Liver (tissue), 9 donors: ENCODE data around the gene TTC34. TPM values are rescaled to one million over a fixed set of nuclear protein-coding genes. Genes with fewer than 3 reads are reported as not detected.
"Not testable (repeated sequence)": the region's sequence is repeated elsewhere in the genome, so short reads cannot be mapped to it uniquely, and the experiment has no call there.

Experiments
- DNase-seq: peaks from one replicate; pipeline ENCODE4 v3.0.0-alpha.2; 2017; ENCODE audit warnings: low spot score
- H3K27ac ChIP-seq, 2 donors: one replicate each; pipeline ENCODE4 v1.7.0; 2013; ENCODE audit warnings: inconsistent platforms in 2 of 2, low read length in 2 of 2, control low read depth in 1 of 2, low read depth in 1 of 2, mild to moderate bottlenecking in 1 of 2
- H3K27me3 ChIP-seq, 4 donors: one replicate each; pipeline versions ENCODE4 v1.6.1 to v1.7.0; 2013; ENCODE audit warnings: low read length in 3 of 4, inconsistent platforms in 1 of 4, mild to moderate bottlenecking in 1 of 4, moderate library complexity in 1 of 4; ENCODE audit not compliant: control insufficient read depth in 4 of 4, insufficient read depth in 4 of 4
- H3K36me3 ChIP-seq, 4 donors: one replicate each; pipeline versions ENCODE4 v1.6.1 to v1.7.0; 2013; ENCODE audit warnings: low read length in 3 of 4, mild to moderate bottlenecking in 3 of 4, low read depth in 1 of 4, moderate library complexity in 1 of 4; ENCODE audit not compliant: control insufficient read depth in 4 of 4, insufficient read depth in 3 of 4
- H3K4me1 ChIP-seq, 4 donors: one replicate each; pipeline versions ENCODE4 v1.6.1 to v1.7.0; 2013; ENCODE audit warnings: low read length in 3 of 4, mild to moderate bottlenecking in 3 of 4, moderate library complexity in 1 of 4; ENCODE audit not compliant: control insufficient read depth in 4 of 4, insufficient read depth in 4 of 4
- H3K4me3 ChIP-seq, 3 donors: one replicate each; pipeline versions ENCODE4 v1.6.1 to v1.7.0; 2013; ENCODE audit warnings: low read length in 3 of 3, control low read depth in 1 of 3, low read depth in 1 of 3, mild to moderate bottlenecking in 1 of 3
- H3K9ac ChIP-seq, 2 donors: one replicate each; pipeline ENCODE4 v1.7.0; 2013; ENCODE audit warnings: low read length in 2 of 2, mild to moderate bottlenecking in 2 of 2, moderate library complexity in 2 of 2, control low read depth in 1 of 2, low read depth in 1 of 2
- H3K9me3 ChIP-seq, 4 donors: one replicate each; pipeline versions ENCODE4 v1.6.1 to v1.7.0; 2013; ENCODE audit warnings: low read length in 3 of 4; ENCODE audit not compliant: control insufficient read depth in 4 of 4
- CTCF ChIP-seq: fragments of 150-350 bp; IDR thresholded peaks from 2 replicates; pipeline ENCODE4 v1.5.1; 2017; ENCODE audit warnings: improper control_type of control experiment, low read depth, low read length; ENCODE audit not compliant: missing input control
- EGR1 ChIP-seq, 2 donors: IDR thresholded peaks; 2 replicates each; pipeline ENCODE4 v1.6.1; 2016 to 2018; ENCODE audit warnings: antibody characterized with exemption in 2 of 2, low read depth in 2 of 2
- FOXA1 ChIP-seq: IDR thresholded peaks from 2 replicates; pipeline ENCODE4 v1.6.1; 2016; ENCODE audit warnings: antibody characterized with exemption
- FOXA2 ChIP-seq: IDR thresholded peaks from 2 replicates; pipeline ENCODE4 v1.6.1; 2016; ENCODE audit warnings: antibody characterized with exemption
- GABPA ChIP-seq, 2 donors: IDR thresholded peaks in 1 of 2; conservative IDR thresholded peaks in 1 of 2; 2 replicates each; pipeline ENCODE4 v1.6.1; 2016; ENCODE audit warnings: antibody characterized with exemption in 2 of 2, mild to moderate bottlenecking in 1 of 2, moderate library complexity in 1 of 2
- HNF4A ChIP-seq, 2 donors: conservative IDR thresholded peaks; 2 replicates each; pipeline ENCODE4 v1.6.1; 2016; ENCODE audit warnings: antibody characterized with exemption in 2 of 2, mild to moderate bottlenecking in 2 of 2
- HNF4G ChIP-seq: IDR thresholded peaks from 2 replicates; pipeline ENCODE4 v1.6.1; 2016; ENCODE audit warnings: antibody characterized with exemption
- RAD21 ChIP-seq, 2 donors: IDR thresholded peaks; 2 replicates each; pipeline ENCODE4 v1.6.1; 2016; ENCODE audit warnings: antibody characterized with exemption in 2 of 2, mild to moderate bottlenecking in 2 of 2
- RXRA ChIP-seq, 2 donors: IDR thresholded peaks; 2 replicates each; pipeline ENCODE4 v1.6.1; 2017 to 2018; ENCODE audit warnings: antibody characterized with exemption in 2 of 2, mild to moderate bottlenecking in 1 of 2
- SP1 ChIP-seq: IDR thresholded peaks from 2 replicates; pipeline ENCODE4 v1.6.1; 2018; ENCODE audit warnings: antibody characterized with exemption, mild to moderate bottlenecking
- YY1 ChIP-seq: IDR thresholded peaks from 2 replicates; pipeline ENCODE4 v1.6.1; 2016; ENCODE audit warnings: antibody characterized with exemption, mild to moderate bottlenecking
- WGBS: extraction: QIAGEN DNeasy Blood & Tissue Kit; methylation state at CpG from one replicate; pipeline ENCODE4 v1.1.7; 2013; 5-methylcytosine and 5-hydroxymethylcytosine counted together
- polyA plus RNA-seq, 2 donors: library from polyadenylated mRNA; stranded (reverse) in 1 of 2; unstranded in 1 of 2; fragments of 200-250 nt in 1 of 2; fragments of >200 nt in 1 of 2; fragmentation: Nextera tagmentation in 1 of 2; extraction: Ambion mirVana in 1 of 2; gene quantifications; one replicate each; pipeline versions ENCODE4 v1.2.1 to v1.2.3, GENCODE V29; 2013 to 2015
- total RNA-seq, 2 donors: library from RNA; depleted of rRNA; stranded (reverse); fragments of >200 nt; gene quantifications; one replicate each; pipeline ENCODE4 v1.2.3, GENCODE V29; 2014
- TF ChIP-seq, protein P1 (sequence below): IDR thresholded peaks from 2 replicates; pipeline ENCODE4 v1.6.1; 2016; ENCODE audit warnings: antibody characterized with exemption
- TF ChIP-seq, protein P2 (sequence below): IDR thresholded peaks from 2 replicates; pipeline ENCODE4 v1.6.1; 2016; ENCODE audit warnings: antibody characterized with exemption, mild to moderate bottlenecking
- donor health status: healthy.
- donor health status: healthy.
- donor health status: healthy.
- donor health status: healthy.
- donor health status: healthy.

Gene TTC34
- total and polyA plus RNA-seq, 4 donors = 0.01 to 0.25 (median 0.08) TPM; not detected in 1

GRCh38 chr1:2628191-2628932 is 173.1 kb downstream of the TTC34 start (continued):
- TF ChIP-seq CTCF = no peak

- H3K36me3 ChIP-seq = no peaks in the 10 kb centered on the region
- peaks cover 0 to 7% (median 3%) of the 10 kb centered on the region in 4 donors for H3K27me3 ChIP-seq
Measured at GRCh38 chr1:2627746-2628145, 173.7 kb downstream of the TTC34 start.

GRCh38 chr1:2625748-2626147 is 175.7 kb downstream of the TTC34 start:
- not testable (repeated sequence) for H3K9ac ChIP-seq, H3K27me3 ChIP-seq, DNase-seq, H3K27ac ChIP-seq, H3K4me3 ChIP-seq, H3K4me1 ChIP-seq, H3K9me3 ChIP-seq, H3K36me3 ChIP-seq
- 63% methylated on average over 7 of the region's 7 CpGs for WGBS

More at GRCh38 chr1:2627746-2628145, 173.7 kb downstream of the TTC34 start:
- no peak overlapping the region for H3K27ac ChIP-seq
- H3K9me3 ChIP-seq = no peaks in the 10 kb centered on the region
- no peak for TF ChIP-seq SP1
- TF ChIP-seq GABPA (IDR thresholded peaks at IDR 0.05 in 1 of 2, conservative IDR thresholded peaks at IDR 0.05 in 1 of 2) = no peak
- no peak for TF ChIP-seq EGR1 (IDR thresholded peaks at IDR 0.05; ENCODE audit: low read depth in 2 of 2)
- TF ChIP-seq, protein P1, sequence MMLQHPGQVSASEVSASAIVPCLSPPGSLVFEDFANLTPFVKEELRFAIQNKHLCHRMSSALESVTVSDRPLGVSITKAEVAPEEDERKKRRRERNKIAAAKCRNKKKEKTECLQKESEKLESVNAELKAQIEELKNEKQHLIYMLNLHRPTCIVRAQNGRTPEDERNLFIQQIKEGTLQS = no peak
- TF ChIP-seq FOXA2 = no peak
- TF ChIP-seq HNF4A (conservative IDR thresholded peaks at IDR 0.05) = no peak
- TF ChIP-seq FOXA1 = no peak
- TF ChIP-seq RXRA (IDR thresholded peaks at IDR 0.05) = no peak
- TF ChIP-seq, protein P2, sequence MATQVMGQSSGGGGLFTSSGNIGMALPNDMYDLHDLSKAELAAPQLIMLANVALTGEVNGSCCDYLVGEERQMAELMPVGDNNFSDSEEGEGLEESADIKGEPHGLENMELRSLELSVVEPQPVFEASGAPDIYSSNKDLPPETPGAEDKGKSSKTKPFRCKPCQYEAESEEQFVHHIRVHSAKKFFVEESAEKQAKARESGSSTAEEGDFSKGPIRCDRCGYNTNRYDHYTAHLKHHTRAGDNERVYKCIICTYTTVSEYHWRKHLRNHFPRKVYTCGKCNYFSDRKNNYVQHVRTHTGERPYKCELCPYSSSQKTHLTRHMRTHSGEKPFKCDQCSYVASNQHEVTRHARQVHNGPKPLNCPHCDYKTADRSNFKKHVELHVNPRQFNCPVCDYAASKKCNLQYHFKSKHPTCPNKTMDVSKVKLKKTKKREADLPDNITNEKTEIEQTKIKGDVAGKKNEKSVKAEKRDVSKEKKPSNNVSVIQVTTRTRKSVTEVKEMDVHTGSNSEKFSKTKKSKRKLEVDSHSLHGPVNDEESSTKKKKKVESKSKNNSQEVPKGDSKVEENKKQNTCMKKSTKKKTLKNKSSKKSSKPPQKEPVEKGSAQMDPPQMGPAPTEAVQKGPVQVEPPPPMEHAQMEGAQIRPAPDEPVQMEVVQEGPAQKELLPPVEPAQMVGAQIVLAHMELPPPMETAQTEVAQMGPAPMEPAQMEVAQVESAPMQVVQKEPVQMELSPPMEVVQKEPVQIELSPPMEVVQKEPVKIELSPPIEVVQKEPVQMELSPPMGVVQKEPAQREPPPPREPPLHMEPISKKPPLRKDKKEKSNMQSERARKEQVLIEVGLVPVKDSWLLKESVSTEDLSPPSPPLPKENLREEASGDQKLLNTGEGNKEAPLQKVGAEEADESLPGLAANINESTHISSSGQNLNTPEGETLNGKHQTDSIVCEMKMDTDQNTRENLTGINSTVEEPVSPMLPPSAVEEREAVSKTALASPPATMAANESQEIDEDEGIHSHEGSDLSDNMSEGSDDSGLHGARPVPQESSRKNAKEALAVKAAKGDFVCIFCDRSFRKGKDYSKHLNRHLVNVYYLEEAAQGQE = no peak
- TF ChIP-seq HNF4G = no peak
- no peak for TF ChIP-seq RAD21 (IDR thresholded peaks at IDR 0.05)
- no peak for TF ChIP-seq YY1
- no peak for TF ChIP-seq CTCF
- WGBS = 30% methylated on average over 6 of the region's 6 CpGs
- no peak for DNase-seq
- no peak overlapping the region for H3K4me3 ChIP-seq
- H3K4me1 ChIP-seq = no peaks in the 10 kb centered on the region
- no peak overlapping the region for H3K9ac ChIP-seq
